RWPE1 (cell line): ENCODE results near the gene OR10P1.
"Not testable (repeated sequence)": the region's sequence is repeated elsewhere in the genome, so short reads cannot be mapped to it uniquely, and the experiment has no call there.

Experiments used
- CTCF ChIA-PET: fragments of 350-600 bp; sonication (Branson Sonifier 250); formaldehyde crosslinking; extraction: SDS; loops from one replicate; lab custom pipeline; 2021; lab: Yijun Ruan, JAX
- POLR2A ChIA-PET: fragments of 400-600 bp; formaldehyde crosslinking; extraction: SDS; loops from one replicate; lab custom pipeline; 2020; ENCODE audit warnings: antibody characterized with exemption; ENCODE audit not compliant: low non-redundant PET; lab: Yijun Ruan, JAX
- DNase-seq: peaks from one replicate; pipeline ENCODE4 v3.0.0; 2012; ENCODE audit warnings: low spot score
- H3K27ac ChIP-seq: fragments of 450-650 bp; 2 replicates; pipeline ENCODE4 v1.5.1; 2017
- TF ChIP-seq, protein P1 (sequence below): fragments of 450-650 bp; conservative IDR thresholded peaks from 2 replicates; pipeline ENCODE4 v1.5.1; 2017; ENCODE audit warnings: low read depth, mild to moderate bottlenecking

The OR10P1 gene

GRCh38 chr12:55636853-55637252 lies at the start of gene OR10P1:
Gene OR10P1 (plus strand): TSS chr12:55636892. CDS start chr12:55636892, 0 bp downstream.
- CTCF ChIA-PET: interaction anchor here (0.6 kb wide), 2 partner anchors 300 to 493 kb away, joined by 3 read pairs; no protein-coding TSS in a partner anchor
- TF ChIP-seq, protein P1, sequence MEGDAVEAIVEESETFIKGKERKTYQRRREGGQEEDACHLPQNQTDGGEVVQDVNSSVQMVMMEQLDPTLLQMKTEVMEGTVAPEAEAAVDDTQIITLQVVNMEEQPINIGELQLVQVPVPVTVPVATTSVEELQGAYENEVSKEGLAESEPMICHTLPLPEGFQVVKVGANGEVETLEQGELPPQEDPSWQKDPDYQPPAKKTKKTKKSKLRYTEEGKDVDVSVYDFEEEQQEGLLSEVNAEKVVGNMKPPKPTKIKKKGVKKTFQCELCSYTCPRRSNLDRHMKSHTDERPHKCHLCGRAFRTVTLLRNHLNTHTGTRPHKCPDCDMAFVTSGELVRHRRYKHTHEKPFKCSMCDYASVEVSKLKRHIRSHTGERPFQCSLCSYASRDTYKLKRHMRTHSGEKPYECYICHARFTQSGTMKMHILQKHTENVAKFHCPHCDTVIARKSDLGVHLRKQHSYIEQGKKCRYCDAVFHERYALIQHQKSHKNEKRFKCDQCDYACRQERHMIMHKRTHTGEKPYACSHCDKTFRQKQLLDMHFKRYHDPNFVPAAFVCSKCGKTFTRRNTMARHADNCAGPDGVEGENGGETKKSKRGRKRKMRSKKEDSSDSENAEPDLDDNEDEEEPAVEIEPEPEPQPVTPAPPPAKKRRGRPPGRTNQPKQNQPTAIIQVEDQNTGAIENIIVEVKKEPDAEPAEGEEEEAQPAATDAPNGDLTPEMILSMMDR: no peak
- DNase-seq: no peak
- POLR2A ChIA-PET: no interaction called here
- H3K27ac ChIP-seq: no peak within 1 kb of the TSS

- H3K27ac ChIP-seq, POLR2A ChIA-PET, DNase-seq: not testable (repeated sequence)
- CTCF ChIA-PET: interaction anchor here (0.6 kb wide), 1 partner anchor 55 kb away, joined by 3 read pairs; no protein-coding TSS in a partner anchor
Measured at GRCh38 chr12:55590152-55590551, 46.5 kb upstream of the OR10P1 start.

DNA sequence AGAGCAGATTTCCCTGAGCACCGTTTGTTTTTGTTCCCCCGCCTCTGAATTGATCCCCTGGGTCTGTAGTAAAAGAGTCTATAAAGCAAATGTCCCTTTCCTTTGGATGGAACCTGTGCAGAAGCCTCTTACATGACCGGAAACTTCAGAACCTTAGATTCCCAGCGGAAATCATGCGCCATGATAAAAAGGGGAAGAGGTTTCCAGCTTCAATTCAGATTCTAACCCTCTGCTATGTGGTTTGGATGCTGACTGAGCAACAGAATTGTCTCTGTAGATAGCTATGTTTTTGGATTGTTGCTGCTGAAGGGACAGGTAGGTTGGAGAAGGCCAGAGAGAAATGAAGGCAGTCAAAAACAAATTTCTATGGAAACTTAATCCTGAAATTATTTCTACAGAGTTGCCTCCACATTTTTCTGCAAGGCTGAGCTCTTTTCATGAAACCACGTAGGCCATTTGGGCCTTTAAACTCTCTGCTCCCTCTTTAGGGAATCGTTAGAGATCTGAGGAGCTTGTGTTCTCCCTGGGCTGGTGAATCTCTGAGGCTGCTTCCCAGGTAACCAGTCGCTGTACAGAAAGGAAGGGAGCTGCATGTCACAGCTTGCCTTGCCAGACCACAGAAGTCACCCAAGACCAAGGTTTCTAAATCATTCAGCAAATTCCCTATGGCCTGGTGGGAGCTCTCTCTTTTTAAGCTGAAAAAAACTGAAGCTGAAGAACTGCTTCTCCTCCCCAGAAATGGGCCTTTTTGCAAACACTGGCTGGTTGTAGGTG lies 28.7 kb upstream of the OR10P1 start:
- DNase-seq: peak; percentile 44
- CTCF ChIA-PET: no interaction called here
- POLR2A ChIA-PET: no interaction called here
- H3K27ac ChIP-seq: no peak overlapping the region
- TF ChIP-seq, protein P1: no peak

- CTCF ChIA-PET: interaction anchor here (0.9 kb wide), 1 partner anchor 9 kb away, joined by 3 read pairs; no protein-coding TSS in a partner anchor
- no peak for DNase-seq
- POLR2A ChIA-PET: no interaction called here
- H3K27ac ChIP-seq: no peak overlapping the region
- TF ChIP-seq, protein P1: no peak
Measured at GRCh38 chr12:55610598-55610997, 26.1 kb upstream of the OR10P1 start.

- CTCF ChIA-PET: interaction anchor here (1.2 kb wide), 1 partner anchor 423 kb away, joined by 4 read pairs; no protein-coding TSS in a partner anchor
- TF ChIP-seq, protein P1: no peak
Measured at GRCh38 chr12:55612646-55613045, 24.0 kb upstream of the OR10P1 start.

DNA sequence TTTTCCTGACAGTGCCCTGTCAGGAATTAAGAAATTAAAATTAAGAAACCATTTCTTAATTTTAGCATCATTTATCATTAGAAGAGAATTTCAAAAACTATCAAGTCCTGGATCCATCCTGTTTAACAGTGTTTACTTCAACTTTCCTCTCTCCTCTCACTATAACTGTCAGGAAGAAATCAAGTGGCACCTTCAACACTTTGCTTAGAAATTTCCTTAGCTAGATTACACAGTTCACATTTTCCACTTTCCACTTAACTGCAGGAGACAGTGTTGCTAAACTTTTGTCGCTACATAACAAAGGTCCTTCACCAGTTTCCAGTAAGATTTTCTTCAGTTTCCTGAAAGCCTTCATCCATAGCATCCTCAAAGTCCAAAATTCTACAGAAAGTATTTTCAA lies 21.9 kb upstream of the OR10P1 start:
- TF ChIP-seq, protein P1: no peak
- no peak for DNase-seq
- H3K27ac ChIP-seq: no peak overlapping the region
- CTCF ChIA-PET: interaction anchor here (0.9 kb wide), 1 partner anchor 426 kb away, joined by 6 read pairs; no protein-coding TSS in a partner anchor
- POLR2A ChIA-PET: no interaction called here

More at GRCh38 chr12:55612646-55613045, 24.0 kb upstream of the OR10P1 start:
- no peak for DNase-seq
- no peak overlapping the region for H3K27ac ChIP-seq
- POLR2A ChIA-PET: no interaction called here
